NCI-H510A treated with DMSO at 0.1 percent for 48 hours (cell line): ENCODE data around the gene SRGAP1.

ENCODE experiments used
- DNase-seq: peaks from one replicate; lab custom pipeline; 2025; lab: John Stamatoyannopoulos, UW

Gene SRGAP1

GRCh38 chr12:64207453-64207852, 363.0 kb downstream of the SRGAP1 start:
- DNase-seq: no peak
